GM23338 (cell line): Measurements from ENCODE around the gene MTERF4. TPM values are rescaled to one million over a fixed set of nuclear protein-coding genes. Genes with fewer than 3 reads are reported as not detected.

Experiments
- ATAC-seq: fragments of 200-7000 bp; cut with Tn5 transposase; 3 replicates; pipeline ENCODE4 v1.9.1; 2020
- DNase-seq: peaks from one replicate; pipeline ENCODE4 v3.0.0-alpha.2; 2015; ENCODE audit warnings: low spot score
- H2AFZ ChIP-seq: fragments of 200-600 bp; sonication (generic); 2 replicates; pipeline ENCODE4 v1.8.0; 2016; ENCODE audit warnings: antibody characterized with exemption, mild to moderate bottlenecking, moderate library complexity
- H3F3A ChIP-seq: fragments of 200-600 bp; sonication (generic); replicated peaks from 2 replicates; pipeline ENCODE4 v1.8.0; 2017; ENCODE audit warnings: antibody characterized with exemption, mixed run types, low read depth
- H3K27ac ChIP-seq: fragments of 200-600 bp; sonication (generic); 2 replicates; pipeline ENCODE4 v1.6.1; 2016; ENCODE audit warnings: low read depth
- H3K27me3 ChIP-seq: fragments of 200-600 bp; sonication (generic); 2 replicates; pipeline ENCODE4 v1.8.0; 2016; ENCODE audit warnings: mild to moderate bottlenecking, mixed run types, moderate library complexity; ENCODE audit not compliant: insufficient read depth
- H3K36me3 ChIP-seq: fragments of 200-600 bp; sonication (generic); 2 replicates; pipeline ENCODE4 v1.8.0; 2016; ENCODE audit warnings: mild to moderate bottlenecking; ENCODE audit not compliant: insufficient read depth
- H3K4me1 ChIP-seq: fragments of 200-600 bp; sonication (generic); 2 replicates; pipeline ENCODE4 v1.8.0; 2016; ENCODE audit warnings: mild to moderate bottlenecking, moderate library complexity; ENCODE audit not compliant: insufficient read depth
- H3K4me2 ChIP-seq: fragments of 200-600 bp; sonication (generic); 2 replicates; pipeline ENCODE4 v1.7.1; 2017; ENCODE audit warnings: mixed run types
- H3K4me3 ChIP-seq: fragments of 200-600 bp; sonication (generic); 2 replicates; pipeline ENCODE4 v1.6.1; 2016; ENCODE audit warnings: mixed run types
- H3K79me2 ChIP-seq: fragments of 200-600 bp; sonication (generic); replicated peaks from 2 replicates; pipeline ENCODE4 v1.8.0; 2017; ENCODE audit warnings: mild to moderate bottlenecking; ENCODE audit not compliant: insufficient read depth
- H3K9me2 ChIP-seq: fragments of 200-600 bp; sonication (generic); 2 replicates; pipeline ENCODE4 v1.8.0; 2017; ENCODE audit not compliant: insufficient read depth
- H4K20me1 ChIP-seq: fragments of 200-600 bp; sonication (generic); replicated peaks from 2 replicates; pipeline ENCODE4 v1.8.0; 2017; ENCODE audit warnings: mild to moderate bottlenecking; ENCODE audit not compliant: insufficient read depth
- H3K27ac Mint-ChIP-seq: 2 replicates; pipeline ENCODE4 v1.8.0; 2020; ENCODE audit warnings: inconsistent platforms, mild to moderate bottlenecking, moderate library complexity, mixed read lengths
- H3K27me3 Mint-ChIP-seq: 3 replicates; pipeline ENCODE4 v1.8.0; 2022; ENCODE audit warnings: low read depth, mild to moderate bottlenecking, moderate library complexity, mixed read lengths, inconsistent platforms; ENCODE audit not compliant: insufficient read depth, poor library complexity
- H3K36me3 Mint-ChIP-seq: 3 replicates; pipeline ENCODE4 v1.8.0; 2021; ENCODE audit warnings: low read depth, mild to moderate bottlenecking, inconsistent platforms, moderate library complexity, mixed read lengths
- H3K4me1 Mint-ChIP-seq: 3 replicates; pipeline ENCODE4 v1.8.0; 2020; ENCODE audit warnings: mild to moderate bottlenecking, inconsistent platforms, mixed read lengths
- H3K4me3 Mint-ChIP-seq: 3 replicates; pipeline ENCODE4 v1.8.0; 2021; ENCODE audit warnings: moderate library complexity, mild to moderate bottlenecking, inconsistent platforms, mixed read lengths
- H3K9me3 Mint-ChIP-seq: 3 replicates; pipeline ENCODE4 v1.8.0; 2020; ENCODE audit warnings: moderate library complexity, mild to moderate bottlenecking, inconsistent platforms, mixed read lengths
- CTCF ChIP-seq, 2 experiments: fragments of 200-600 bp in 1 of 2; sonication (generic) in 1 of 2; conservative IDR thresholded peaks; 2 replicates each; pipeline versions ENCODE4 v1.5.1 to v1.6.1; 2016 to 2017; ENCODE audit warnings: antibody characterized with exemption in 2 of 2, low read depth in 2 of 2, mild to moderate bottlenecking in 2 of 2, moderate library complexity in 1 of 2
- ETS1 ChIP-seq: IDR thresholded peaks from 2 replicates; pipeline ENCODE4 v1.6.1; 2016; ENCODE audit warnings: antibody characterized with exemption
- JUNB ChIP-seq: IDR thresholded peaks from one replicate; pipeline ENCODE4 v1.6.1; 2016; ENCODE audit warnings: antibody characterized with exemption; ENCODE audit not compliant: unreplicated experiment
- NANOG ChIP-seq: IDR thresholded peaks from 2 replicates; pipeline ENCODE4 v1.6.1; 2016; ENCODE audit warnings: antibody characterized with exemption, borderline replicate concordance
- STAT1 ChIP-seq: IDR thresholded peaks from one replicate; pipeline ENCODE4 v1.6.1; 2016; ENCODE audit warnings: antibody characterized with exemption; ENCODE audit not compliant: unreplicated experiment
- ZNF331 ChIP-seq: fragments of 250-450 bp; sonication (Bioruptor Pico); IDR thresholded peaks from 2 replicates; pipeline ENCODE4 v1.5.0; 2020; ENCODE audit warnings: low read depth, mild to moderate bottlenecking, moderate library complexity
- ZNF462 ChIP-seq: fragments of 250-450 bp; sonication (Bioruptor Pico); IDR thresholded peaks from 2 replicates; pipeline ENCODE4 v1.5.0; 2020; ENCODE audit warnings: mild to moderate bottlenecking, moderate library complexity
- polyA plus RNA-seq: library from polyadenylated mRNA; unstranded; fragments of >200 nt; fragmentation: Nextera tagmentation; extraction: Ambion mirVana; gene quantifications from 2 replicates; pipeline ENCODE4 v1.2.1, GENCODE V29; 2016
- total RNA-seq: library from RNA; depleted of rRNA; stranded (reverse); fragments of >200 nt; shearing (Covaris generic); gene quantifications from 2 replicates; pipeline ENCODE4 v1.2.3, GENCODE V29; 2014
- TF ChIP-seq, protein P1 (sequence below): IDR thresholded peaks from one replicate; pipeline ENCODE4 v1.6.1; 2018; ENCODE audit warnings: antibody characterized with exemption; ENCODE audit not compliant: unreplicated experiment

The MTERF4 gene
- total and polyA plus RNA-seq, 2 experiments from 2014 or later = 15.3 to 63.6 TPM

DNA sequence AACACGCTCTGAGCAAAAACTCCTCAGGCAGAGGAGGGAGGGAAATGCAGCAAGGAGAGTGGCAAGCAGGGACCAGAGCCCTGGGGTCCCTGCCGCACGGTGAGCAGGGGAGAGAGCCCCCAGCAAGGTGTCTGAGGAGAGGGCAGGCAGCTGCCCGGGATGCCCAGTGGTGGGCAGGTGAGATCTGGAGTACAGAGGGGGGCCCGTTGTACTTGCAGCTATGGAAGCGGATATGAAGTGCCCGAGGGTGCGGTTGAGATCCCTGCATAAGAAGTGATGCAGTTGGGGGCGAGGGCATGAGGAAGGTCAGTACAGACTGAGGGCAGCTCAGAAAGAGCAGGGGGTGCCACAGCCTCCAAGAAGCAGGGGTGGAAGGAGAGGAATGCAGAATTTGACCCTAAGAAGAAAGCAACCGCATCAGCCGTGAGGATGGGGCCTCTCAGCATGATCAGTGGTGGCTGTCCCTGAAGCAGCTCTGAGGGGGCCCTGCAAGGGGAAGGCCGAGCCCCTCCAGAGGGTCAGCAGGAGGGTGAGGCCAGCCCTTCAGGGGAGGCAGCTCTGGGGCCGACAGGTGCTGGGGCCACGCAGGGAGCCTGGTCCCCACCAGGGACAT lies 29.4 kb downstream of the MTERF4 start (continued):
- no peak for TF ChIP-seq ETS1
- TF ChIP-seq, protein P1, sequence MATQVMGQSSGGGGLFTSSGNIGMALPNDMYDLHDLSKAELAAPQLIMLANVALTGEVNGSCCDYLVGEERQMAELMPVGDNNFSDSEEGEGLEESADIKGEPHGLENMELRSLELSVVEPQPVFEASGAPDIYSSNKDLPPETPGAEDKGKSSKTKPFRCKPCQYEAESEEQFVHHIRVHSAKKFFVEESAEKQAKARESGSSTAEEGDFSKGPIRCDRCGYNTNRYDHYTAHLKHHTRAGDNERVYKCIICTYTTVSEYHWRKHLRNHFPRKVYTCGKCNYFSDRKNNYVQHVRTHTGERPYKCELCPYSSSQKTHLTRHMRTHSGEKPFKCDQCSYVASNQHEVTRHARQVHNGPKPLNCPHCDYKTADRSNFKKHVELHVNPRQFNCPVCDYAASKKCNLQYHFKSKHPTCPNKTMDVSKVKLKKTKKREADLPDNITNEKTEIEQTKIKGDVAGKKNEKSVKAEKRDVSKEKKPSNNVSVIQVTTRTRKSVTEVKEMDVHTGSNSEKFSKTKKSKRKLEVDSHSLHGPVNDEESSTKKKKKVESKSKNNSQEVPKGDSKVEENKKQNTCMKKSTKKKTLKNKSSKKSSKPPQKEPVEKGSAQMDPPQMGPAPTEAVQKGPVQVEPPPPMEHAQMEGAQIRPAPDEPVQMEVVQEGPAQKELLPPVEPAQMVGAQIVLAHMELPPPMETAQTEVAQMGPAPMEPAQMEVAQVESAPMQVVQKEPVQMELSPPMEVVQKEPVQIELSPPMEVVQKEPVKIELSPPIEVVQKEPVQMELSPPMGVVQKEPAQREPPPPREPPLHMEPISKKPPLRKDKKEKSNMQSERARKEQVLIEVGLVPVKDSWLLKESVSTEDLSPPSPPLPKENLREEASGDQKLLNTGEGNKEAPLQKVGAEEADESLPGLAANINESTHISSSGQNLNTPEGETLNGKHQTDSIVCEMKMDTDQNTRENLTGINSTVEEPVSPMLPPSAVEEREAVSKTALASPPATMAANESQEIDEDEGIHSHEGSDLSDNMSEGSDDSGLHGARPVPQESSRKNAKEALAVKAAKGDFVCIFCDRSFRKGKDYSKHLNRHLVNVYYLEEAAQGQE = no peak
- TF ChIP-seq NANOG = no peak
- no peak for TF ChIP-seq CTCF (conservative IDR thresholded peaks at IDR 0.05; ENCODE audit: low read depth in 2 of 2)
- TF ChIP-seq ZNF331 = no peak
- TF ChIP-seq STAT1 = no peak
- TF ChIP-seq JUNB = no peak

DNA sequence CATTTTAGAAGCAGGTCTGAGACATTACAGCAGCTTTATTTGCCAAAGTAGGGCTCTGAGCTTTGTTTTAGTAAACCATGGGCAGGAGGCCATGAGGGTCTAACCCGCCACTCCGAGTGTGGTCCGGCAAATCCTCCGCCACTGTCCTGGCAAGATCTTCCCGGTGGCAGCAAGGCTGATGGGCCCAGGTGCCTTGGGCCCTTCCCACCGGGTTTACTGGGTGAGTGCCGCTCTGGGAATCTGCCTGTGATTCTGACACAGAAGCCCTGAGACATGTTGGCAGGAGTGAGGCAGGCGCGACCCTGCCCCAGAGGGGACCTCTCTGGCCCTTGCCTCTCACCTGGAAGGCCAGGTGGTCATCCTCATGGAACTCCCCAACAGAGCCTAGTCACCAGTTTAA lies 29.9 kb downstream of the MTERF4 start:
- Histone ChIP-seq H3K36me3 (no peaks in the 10 kb centered on the region), H4K20me1 (no peaks in the 10 kb centered on the region), H3K4me1 (no peaks in the 10 kb centered on the region), H3F3A (no peaks in the 10 kb centered on the region), H3K4me2 (no peak overlapping the region), H3K4me3 (no peak overlapping the region), H3K27me3 (no peaks in the 10 kb centered on the region), H3K27ac (no peak overlapping the region), H2AFZ (no peak overlapping the region), H3K79me2 (no peaks in the 10 kb centered on the region), H3K9me2 (no peaks in the 10 kb centered on the region)
- Mint-ChIP-seq H3K36me3 (no peaks in the 10 kb centered on the region), H3K9me3 (no peaks in the 10 kb centered on the region), H3K27me3 (peaks cover 17% of the 10 kb centered on the region), H3K27ac (0 out of 2 replicates have a peak overlapping the region, but pooled peaks have one; percentile 59), H3K4me1 (peaks cover 4% of the 10 kb centered on the region), H3K4me3 (no peak overlapping the region)
- ATAC-seq (no peak), DNase-seq (no peak)
- TF ChIP-seq ZNF462 = no peak
- TF ChIP-seq, protein P1 = no peak
